Heart right ventricle (tissue), 16 donors: ENCODE results near the gene TNFRSF14. TPM values are rescaled to one million over a fixed set of nuclear protein-coding genes. Genes with fewer than 3 reads are reported as not detected.

Source experiments
- ATAC-seq, 8 donors: fragments of 200-7000 bp; cut with Tn5 transposase; one replicate each; pipeline ENCODE4 v1.9.1; 2020; ENCODE audit warnings: mild to moderate bottlenecking in 8 of 8, moderate library complexity in 8 of 8, moderate number of reproducible peaks in 1 of 8
- DNase-seq, 2 donors: peaks; one replicate each; pipeline ENCODE4 v3.0.0-alpha.2; 2020
- H3K27ac ChIP-seq, 10 donors: fragments of 200-600 bp; sonication (generic) in 2 of 10; one replicate each; pipeline versions ENCODE4 v1.5.0 to v1.8.0; 2020 to 2022; ENCODE audit warnings: mild to moderate bottlenecking in 3 of 10
- H3K27me3 ChIP-seq, 7 donors: fragments of 200-600 bp; one replicate each; pipeline ENCODE4 v1.8.0; 2021 to 2022; ENCODE audit warnings: mild to moderate bottlenecking in 2 of 7
- H3K36me3 ChIP-seq, 9 donors: fragments of 200-600 bp; sonication (generic) in 1 of 9; one replicate each; pipeline versions ENCODE4 v1.5.0 to v1.8.0; 2020 to 2022; ENCODE audit warnings: mild to moderate bottlenecking in 2 of 9
- H3K4me1 ChIP-seq, 9 donors: fragments of 200-600 bp; sonication (generic) in 1 of 9; one replicate each; pipeline versions ENCODE4 v1.5.0 to v1.8.0; 2020 to 2022; ENCODE audit warnings: mild to moderate bottlenecking in 4 of 9
- H3K4me3 ChIP-seq, 10 donors: fragments of 200-600 bp; sonication (generic) in 2 of 10; one replicate each; pipeline versions ENCODE4 v1.5.0 to v1.8.0; 2020 to 2022; ENCODE audit warnings: mild to moderate bottlenecking in 7 of 10, moderate library complexity in 2 of 10
- H3K9me3 ChIP-seq, 11 donors: fragments of 200-600 bp in 10 of 11; sonication (generic) in 2 of 11; one replicate each; pipeline versions ENCODE4 v1.5.0 to v1.8.0; 2013 to 2022; ENCODE audit warnings: mild to moderate bottlenecking in 2 of 11, control low read depth in 1 of 11, moderate library complexity in 1 of 11
- CTCF ChIP-seq, 9 donors: fragments of 200-600 bp; sonication (generic) in 2 of 9; IDR thresholded peaks; one replicate each; pipeline versions ENCODE4 v1.5.0 to v1.8.0; 2021 to 2022; ENCODE audit warnings: antibody characterized with exemption in 9 of 9, mild to moderate bottlenecking in 5 of 9, moderate library complexity in 1 of 9
- WGBS, 2 donors: extraction: QIAGEN DNeasy Blood & Tissue Kit; methylation state at CpG; one replicate each; pipeline ENCODE4 v1.1.7; 2013; ENCODE audit warnings: inconsistent platforms in 1 of 2; 5-methylcytosine and 5-hydroxymethylcytosine counted together
- intact Hi-C, 10 donors: fragments of 100-400 bp; cut with DNase I; formaldehyde crosslinking; loops; one replicate each; pipeline versions ENCODE4 v1.11.1 to v1.14.2; 2022
- polyA plus RNA-seq, 2 donors: library from polyadenylated mRNA; stranded (reverse); fragments of 200-250 nt; gene quantifications; one replicate each; pipeline ENCODE4 v1.2.3, GENCODE V29; 2013
- total RNA-seq, 10 donors: library from RNA; stranded (reverse); fragmentation: NEBNext Ultra II Directional in 3 of 10; extraction: Animal tissue kit (Norgen Biotek cat#: 25700) in 3 of 10; gene quantifications; one replicate each; pipeline versions ENCODE4 v1.2.1 to v1.2.4, GENCODE V29; 2021 to 2023
- donor health status: Arrhythmogenic right ventricular cardiomyopathy.
- donor health status: ischemic (EF 13 %, LVEDD 7.1; RV severe dilation, severe dysfunction).
- donor health status: healthy with polysubstance abuse.
- donor health status: DM: no; HTN: yes; CAD: no.
- donor health status: DM: no; HTN: no; CAD: no.
- donor health status: ischemic (EF 25% LVEDD 6.9; RV normal size, moderate dysfunction).
- donor health status: ischemic (EF 25% LVEDD 5.7; RV mildly dilated, moderate dysfunction).
- donor health status: healthy.
- donor health status: DM: yes; HTN: yes; CAD: no.
- donor health status: Ischemic cardiomyopathy.
- donor health status: ischemic (EF 35%, LVEDD 5.7; RV mildly dilated, moderate dysfunction).
- donor health status: nonischemic (EF 11% LVEDD 7.7; RV severe dilation, severe dysfunction).
- donor health status: DM: yes; HTN: yes; CAD: no.
- donor health status: PGD.
- donor health status: ischemic (EF 29% LVEDD 5.4; RV normal size, mild dysfunction).
- donor health status: nonischemic (EF 23%, LVEDD 6.1; RV moderate dilation, normal function).

Gene TNFRSF14
- total and polyA plus RNA-seq, 12 donors = 7.5 to 59.6 (median 14.7) TPM

GRCh38 chr1:2559509-2560298 lies 3.5 kb downstream of the TNFRSF14 start:
- no peak overlapping the region for H3K27ac ChIP-seq
- no peak for DNase-seq

GRCh38 chr1:2560299-2561073 lies 4.3 kb downstream of the TNFRSF14 start:
- Histone ChIP-seq H3K27ac (no peak overlapping the region), H3K27me3 (peaks cover 0 to 8% (median 0%) of the 10 kb centered on the region in 7 donors), H3K9me3 (no peaks in the 10 kb centered on the region), H3K36me3 (peaks cover 0 to 64% (median 4%) of the 10 kb centered on the region in 9 donors), H3K4me3 (no peak overlapping the region), H3K4me1 (peaks cover 6 to 29% (median 20%) of the 10 kb centered on the region in 9 donors)
- no peak for ATAC-seq
- DNase-seq = no peak
- no peak for TF ChIP-seq CTCF (IDR thresholded peaks at IDR 0.05)
- intact Hi-C loops = no loop called here
- WGBS, 2 donors = 87 to 88% methylated on average over 15 of the region's 15 CpGs

More at GRCh38 chr1:2559509-2560298, 3.5 kb downstream of the TNFRSF14 start:
- H3K4me1 ChIP-seq = peaks cover 8 to 37% (median 28%) of the 10 kb centered on the region in 9 donors
- H3K4me3 ChIP-seq = no peak overlapping the region
- no peak for TF ChIP-seq CTCF (IDR thresholded peaks at IDR 0.05)
- peaks cover 0 to 2% (median 0%) of the 10 kb centered on the region in 7 donors for H3K27me3 ChIP-seq
- H3K9me3 ChIP-seq = no peaks in the 10 kb centered on the region
- intact Hi-C loops = loop anchor here in 1 of 10 donors (2.0 kb wide), 1 partner anchor 15 kb away; no protein-coding TSS in a partner anchor
- 77 to 79% methylated on average over 35 of the region's 35 CpGs for WGBS, 2 donors
- H3K36me3 ChIP-seq = peaks cover 0 to 64% (median 4%) of the 10 kb centered on the region in 9 donors
- no peak for ATAC-seq

DNA sequence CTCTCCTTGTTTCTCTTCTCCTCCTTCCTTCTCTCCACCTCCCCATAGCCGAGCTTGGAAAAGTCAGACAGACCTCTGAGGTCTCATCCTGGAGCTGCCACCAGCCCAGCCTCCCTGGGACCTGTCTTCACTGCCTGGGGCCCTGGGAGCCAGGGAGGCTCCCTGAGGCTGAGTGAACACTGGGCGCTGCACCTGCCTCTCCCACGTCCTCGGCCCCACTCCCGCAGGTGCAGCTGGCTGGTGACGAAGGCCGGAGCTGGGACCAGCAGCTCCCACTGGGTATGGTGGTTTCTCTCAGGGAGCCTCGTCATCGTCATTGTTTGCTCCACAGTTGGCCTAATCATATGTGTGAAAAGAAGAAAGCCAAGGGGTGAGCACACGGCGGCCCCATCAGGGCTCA lies 5.3 kb downstream of the TNFRSF14 start:
- DNase-seq (no peak), ATAC-seq (no peak)
- Histone ChIP-seq H3K4me3 (no peak overlapping the region), H3K27me3 (peaks cover 0 to 12% (median 0%) of the 10 kb centered on the region in 7 donors), H3K36me3 (peaks cover 0 to 64% (median 4%) of the 10 kb centered on the region in 9 donors), H3K27ac (no peak overlapping the region), H3K9me3 (no peaks in the 10 kb centered on the region), H3K4me1 (peaks cover 6 to 23% (median 14%) of the 10 kb centered on the region in 9 donors)
- no peak for TF ChIP-seq CTCF (IDR thresholded peaks at IDR 0.05)
- intact Hi-C loops = no loop called here
- WGBS, 2 donors = 90 to 91% methylated on average over 11 of the region's 11 CpGs
